GM19238 (cell line): Measurements from ENCODE around the gene ZFP90.

Experiments
- DNase-seq: peaks from one replicate; pipeline ENCODE4 v3.0.0; 2011; ENCODE audit warnings: low spot score; ENCODE audit not compliant: insufficient read length

Gene ZFP90

DNA sequence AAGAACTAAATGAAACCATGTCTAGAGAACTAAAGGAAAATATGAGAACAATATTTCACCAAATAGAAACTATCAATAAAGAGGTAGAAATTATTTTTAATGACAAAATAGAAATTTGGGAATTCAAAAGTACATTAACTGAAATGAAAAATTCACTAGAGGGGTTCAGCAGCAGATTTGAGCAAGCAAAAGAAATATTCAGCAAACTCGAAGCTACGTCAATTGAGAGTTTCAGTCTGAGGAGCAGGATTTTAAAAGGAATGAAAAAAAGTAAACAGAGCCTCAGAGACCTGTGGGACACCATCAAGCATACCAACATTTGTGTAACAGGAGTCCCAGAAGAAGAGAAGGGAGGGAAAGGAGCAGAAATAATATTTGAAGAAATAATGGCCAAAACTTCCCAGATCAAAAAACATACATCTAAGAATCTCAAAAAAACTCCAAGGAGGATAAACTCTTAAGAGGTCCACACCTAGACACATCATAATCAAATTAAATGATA is 38.3 kb downstream of the ZFP90 start:
- no peak for DNase-seq

DNA sequence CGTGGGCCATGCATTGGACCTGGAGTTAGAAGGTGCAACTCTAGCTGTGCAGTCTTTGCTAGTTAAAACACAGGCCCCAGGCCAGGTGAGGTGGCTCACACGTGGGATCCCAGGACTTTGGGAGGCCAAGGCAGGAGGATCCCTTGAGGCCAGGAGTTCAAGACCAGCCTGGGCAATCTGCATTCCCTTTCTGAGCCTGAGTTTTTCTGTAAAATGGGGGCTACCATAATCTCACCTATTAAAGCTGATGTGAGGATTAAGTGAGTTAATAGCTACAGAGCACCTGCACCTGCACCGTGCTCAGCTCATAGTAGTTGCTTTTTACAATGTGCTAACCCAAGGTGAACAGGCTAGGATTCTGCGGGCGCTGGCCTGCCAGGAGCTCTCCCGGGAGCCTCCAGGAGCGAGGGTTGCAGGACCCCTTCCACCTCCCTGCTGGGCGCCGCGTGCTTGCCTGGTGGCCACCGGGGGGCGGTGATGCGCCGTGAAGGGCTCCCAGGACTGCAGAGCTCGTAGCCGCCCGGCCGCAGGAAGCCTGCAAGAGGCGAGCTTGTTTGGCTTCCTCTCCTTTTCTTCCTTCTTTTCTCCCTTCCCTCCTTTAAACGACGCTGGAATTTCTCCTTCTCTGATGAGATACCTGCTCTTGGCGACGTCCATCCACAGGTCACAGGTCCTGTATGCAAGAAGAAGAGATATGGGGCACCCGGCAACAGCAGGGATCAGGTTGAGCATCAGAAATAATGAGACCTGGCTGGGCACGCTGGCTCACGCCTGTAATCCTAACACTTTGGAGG is 51.3 kb downstream of the ZFP90 start:
- no peak for DNase-seq

DNA sequence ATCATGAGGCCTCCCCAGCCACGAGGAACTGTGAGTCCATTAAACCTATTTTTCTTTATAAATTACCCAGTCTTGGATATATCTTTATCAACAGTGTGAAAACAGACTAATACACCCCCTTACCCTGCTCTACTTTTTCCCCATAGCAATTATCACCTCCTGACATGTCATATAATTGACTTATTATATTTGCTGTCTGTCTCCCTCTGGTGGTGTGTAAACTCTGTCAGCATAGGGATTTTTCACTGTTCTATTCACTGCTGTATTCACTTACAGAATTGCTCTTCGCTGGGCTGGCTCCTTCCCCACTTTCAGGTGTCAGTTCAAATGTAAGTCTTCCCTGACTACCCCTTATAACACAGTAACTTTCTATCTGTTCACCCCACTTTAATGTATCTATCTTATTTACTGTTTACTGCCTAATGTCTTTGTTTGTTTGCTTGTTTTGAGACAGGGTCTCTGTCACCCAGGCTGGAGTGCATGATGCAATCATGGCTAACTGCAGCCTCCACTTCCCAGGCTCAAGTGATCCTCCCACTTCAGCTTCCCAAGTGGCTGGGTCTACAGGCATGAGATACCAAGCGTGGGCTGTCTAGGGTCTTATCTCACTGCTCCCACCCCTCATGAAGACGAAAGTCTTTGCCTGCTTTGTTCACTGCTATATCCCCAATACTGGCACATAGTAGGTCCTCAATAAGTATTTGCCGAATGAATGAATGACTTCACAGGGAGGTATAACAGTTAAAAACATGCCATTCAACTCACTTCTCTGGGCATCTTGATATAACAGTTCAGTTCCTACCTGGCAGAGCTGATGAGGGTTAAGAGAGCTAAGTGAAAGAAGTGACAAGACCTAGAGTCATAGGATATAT is 53.6 kb downstream of the ZFP90 start:
- DNase-seq: no peak

DNA sequence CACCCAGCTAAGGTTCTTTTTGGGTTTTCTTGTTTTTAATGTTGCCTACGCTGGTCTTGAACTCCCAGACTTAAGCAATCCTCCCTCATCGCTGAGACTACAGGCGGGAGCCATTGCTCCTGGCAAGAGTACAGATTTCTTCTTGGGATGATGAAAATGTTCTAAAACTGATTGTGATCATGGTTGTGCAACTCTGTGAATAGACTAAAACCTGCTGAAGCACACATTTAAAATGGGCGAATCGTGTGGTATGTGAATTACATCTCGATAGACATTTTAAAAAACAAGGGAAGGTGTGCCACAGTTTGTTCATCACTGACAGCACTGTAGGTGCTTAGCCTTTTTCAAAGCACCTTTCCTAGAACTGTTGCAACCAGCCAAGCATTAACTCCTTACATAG is 57.2 kb downstream of the ZFP90 start:
- DNase-seq: no peak

DNA sequence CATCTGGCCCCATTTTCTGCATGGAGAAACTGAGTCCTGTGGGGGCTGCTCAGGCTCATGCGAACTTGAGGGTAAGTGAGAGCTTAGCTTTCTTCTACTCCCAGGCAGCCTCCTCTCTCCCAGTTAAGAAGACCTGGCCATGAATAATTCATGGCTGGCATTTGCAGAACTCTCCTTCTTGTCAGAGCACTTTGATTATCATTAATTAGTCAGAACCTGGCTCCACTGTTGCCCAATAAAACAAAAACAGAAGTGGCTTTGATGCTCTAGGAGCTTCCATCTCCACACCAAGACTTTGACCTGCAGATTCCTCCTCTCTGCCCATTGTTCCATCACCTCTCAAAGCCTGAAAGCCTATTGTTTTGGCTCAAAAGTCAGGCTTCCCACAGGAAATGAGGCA is 60.5 kb downstream of the ZFP90 start:
- DNase-seq: no peak

DNA sequence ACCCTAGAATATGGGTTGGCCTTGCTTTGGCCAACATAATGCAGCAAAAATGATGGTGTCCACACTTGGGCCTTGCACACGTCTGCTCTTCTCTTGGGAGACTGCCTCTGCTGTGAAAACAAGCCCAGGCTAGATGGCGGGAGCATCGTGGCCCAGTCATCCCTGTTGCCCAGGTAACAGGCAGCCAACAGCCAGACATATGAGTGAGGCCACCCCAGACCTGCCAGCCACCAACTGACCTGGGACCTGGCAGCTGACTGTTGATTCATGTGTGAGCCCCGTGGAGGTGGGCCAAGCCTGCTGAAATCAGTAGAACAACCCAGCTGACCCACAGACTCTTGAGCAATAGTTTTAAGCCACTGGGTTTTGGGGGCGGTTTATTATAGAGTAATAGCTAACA is 66.7 kb downstream of the ZFP90 start:
- no peak for DNase-seq

DNA sequence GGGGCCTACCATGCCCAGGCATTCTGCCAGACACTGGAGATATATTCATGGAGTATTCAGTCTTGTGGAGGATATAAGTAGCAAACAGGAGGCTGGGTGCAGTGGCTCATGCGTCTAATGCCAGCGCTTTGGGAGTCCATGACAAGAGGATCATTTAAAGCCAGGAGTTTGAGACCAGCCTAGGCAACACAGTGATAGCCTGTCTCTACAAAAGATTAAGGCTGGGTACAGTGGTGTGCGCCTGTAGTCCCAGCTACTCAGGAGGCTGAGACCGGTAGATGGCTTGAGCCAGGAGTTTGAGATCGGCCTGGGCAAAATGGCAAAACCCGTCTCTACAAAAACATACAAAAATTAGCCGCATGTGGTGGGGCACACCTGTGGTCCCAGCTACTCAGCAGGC is 68.4 kb downstream of the ZFP90 start:
- DNase-seq: no peak

DNA sequence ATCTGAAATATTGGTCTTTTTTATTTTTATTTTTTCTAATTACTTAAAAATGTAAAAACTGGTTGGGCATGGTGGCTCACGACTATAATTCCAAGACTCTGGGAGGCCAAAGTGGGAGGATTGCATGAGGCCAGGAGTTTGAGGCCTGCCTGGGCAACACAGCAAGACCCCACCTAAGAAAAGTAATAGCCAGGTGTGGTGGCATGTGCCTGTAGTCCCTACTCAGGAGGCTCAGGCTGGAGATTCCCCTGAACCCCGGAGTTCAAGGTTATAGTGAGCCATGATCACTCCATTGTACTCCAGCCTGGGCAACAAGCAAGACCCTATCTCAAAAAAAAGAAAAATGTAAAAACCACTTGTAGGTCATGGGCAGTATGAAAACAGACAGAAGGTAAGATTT is 69.2 kb downstream of the ZFP90 start:
- DNase-seq: no peak

DNA sequence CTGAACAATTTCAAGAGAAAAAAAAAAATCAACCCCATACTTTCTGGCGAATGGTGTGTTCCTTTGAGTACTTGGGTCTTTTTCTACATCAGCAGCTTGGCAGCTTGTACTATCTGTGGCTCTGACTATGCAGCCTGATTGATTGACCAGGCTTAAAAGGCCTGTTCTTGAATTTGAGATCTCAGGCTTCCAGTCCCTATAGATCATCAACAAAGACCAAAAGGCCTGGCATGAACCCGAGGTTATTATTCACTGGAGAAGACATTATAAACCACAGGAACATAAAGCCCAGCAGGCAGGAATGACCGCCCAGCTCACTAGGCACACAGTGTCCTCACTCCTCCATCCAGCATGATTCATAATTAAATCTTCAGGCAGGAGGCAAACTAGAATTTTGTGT is 73.9 kb downstream of the ZFP90 start:
- DNase-seq: no peak

DNA sequence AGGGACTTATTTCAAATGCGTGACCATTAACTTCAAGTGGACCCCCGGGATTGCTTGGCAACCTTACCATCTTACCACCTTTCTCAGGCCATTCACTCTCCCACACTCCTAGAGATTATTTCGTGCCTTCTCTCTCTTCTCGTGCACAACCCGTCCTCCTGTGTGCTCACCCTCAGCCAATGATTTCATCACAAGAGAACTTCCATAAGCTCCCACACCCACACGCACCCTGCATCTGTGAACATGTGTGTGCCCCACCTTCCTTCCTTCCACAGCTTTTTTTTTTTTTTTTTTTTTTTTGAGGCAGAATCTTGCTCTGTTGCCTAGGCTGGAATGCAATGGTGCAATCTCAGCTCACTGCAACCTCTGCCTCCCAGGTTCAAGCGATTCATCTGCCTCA is 78.6 kb downstream of the ZFP90 start:
- no peak for DNase-seq
